GM19351 (cell line): ENCODE data around the gene SESTD1.
"Not testable (repeated sequence)": the region's sequence is repeated elsewhere in the genome, so short reads cannot be mapped to it uniquely, and the experiment has no call there.

Source experiments
- ATAC-seq: cut with Tn5 transposase; IDR thresholded peaks from one replicate; pipeline ENCODE4 v1.9.1; 2021; ENCODE audit warnings: mild to moderate bottlenecking, moderate library complexity; ENCODE audit not compliant: unreplicated experiment

The SESTD1 gene

GRCh38 chr2:179238027-179238426 lies 26.6 kb downstream of the SESTD1 start:
- ATAC-seq, result no peak

- no peak for ATAC-seq
Observed at GRCh38 chr2:179237209-179237946, 27.3 kb downstream of the SESTD1 start.

- ATAC-seq, result no peak
Observed at GRCh38 chr2:179235463-179236108, 29.0 kb downstream of the SESTD1 start.

- ATAC-seq, result no peak
Observed at GRCh38 chr2:179234658-179235240, 29.9 kb downstream of the SESTD1 start.

- ATAC-seq, result no peak
Observed at GRCh38 chr2:179233626-179234430, 30.8 kb downstream of the SESTD1 start.

GRCh38 chr2:179233083-179233490 lies 31.5 kb downstream of the SESTD1 start:
- ATAC-seq, result no peak

- ATAC-seq, result no peak
Observed at GRCh38 chr2:179226961-179227259, 37.7 kb downstream of the SESTD1 start.

- ATAC-seq, result no peak
Observed at GRCh38 chr2:179226203-179226960, 38.2 kb downstream of the SESTD1 start.

- ATAC-seq, result no peak
Observed at GRCh38 chr2:179224361-179224760, 40.3 kb downstream of the SESTD1 start.

GRCh38 chr2:179222076-179222475 lies 42.6 kb downstream of the SESTD1 start:
- no peak for ATAC-seq

GRCh38 chr2:179218848-179219594 lies 45.6 kb downstream of the SESTD1 start:
- ATAC-seq, result peak; percentile 97

- ATAC-seq, result not testable (repeated sequence)
Observed at GRCh38 chr2:179214671-179215070, 50.0 kb downstream of the SESTD1 start.

GRCh38 chr2:179211355-179211754 lies 53.3 kb downstream of the SESTD1 start:
- ATAC-seq, result no peak

- ATAC-seq, result not testable (repeated sequence)
Observed at GRCh38 chr2:179208277-179208676, 56.4 kb downstream of the SESTD1 start.

- no peak for ATAC-seq
Observed at GRCh38 chr2:179207047-179207446, 57.6 kb downstream of the SESTD1 start.

GRCh38 chr2:179201869-179202268 lies 62.8 kb downstream of the SESTD1 start:
- ATAC-seq, result no peak

- ATAC-seq, result not testable (repeated sequence)
Observed at GRCh38 chr2:179195926-179196590, 68.6 kb downstream of the SESTD1 start.

GRCh38 chr2:179195141-179195540 lies 69.5 kb downstream of the SESTD1 start:
- no peak for ATAC-seq

GRCh38 chr2:179193759-179194394 lies 70.8 kb downstream of the SESTD1 start:
- ATAC-seq, result no peak
